GM12874 (cell line): Measurements from ENCODE around the gene SRRM3.

Source experiments
- TF ChIP-seq, protein P1 (sequence below): IDR thresholded peaks from 2 replicates; pipeline ENCODE4 v1.5.1; 2011; ENCODE audit warnings: low read depth, mild to moderate bottlenecking, control low read depth, low read length, moderate library complexity; ENCODE audit not compliant: insufficient read depth

Gene SRRM3

DNA sequence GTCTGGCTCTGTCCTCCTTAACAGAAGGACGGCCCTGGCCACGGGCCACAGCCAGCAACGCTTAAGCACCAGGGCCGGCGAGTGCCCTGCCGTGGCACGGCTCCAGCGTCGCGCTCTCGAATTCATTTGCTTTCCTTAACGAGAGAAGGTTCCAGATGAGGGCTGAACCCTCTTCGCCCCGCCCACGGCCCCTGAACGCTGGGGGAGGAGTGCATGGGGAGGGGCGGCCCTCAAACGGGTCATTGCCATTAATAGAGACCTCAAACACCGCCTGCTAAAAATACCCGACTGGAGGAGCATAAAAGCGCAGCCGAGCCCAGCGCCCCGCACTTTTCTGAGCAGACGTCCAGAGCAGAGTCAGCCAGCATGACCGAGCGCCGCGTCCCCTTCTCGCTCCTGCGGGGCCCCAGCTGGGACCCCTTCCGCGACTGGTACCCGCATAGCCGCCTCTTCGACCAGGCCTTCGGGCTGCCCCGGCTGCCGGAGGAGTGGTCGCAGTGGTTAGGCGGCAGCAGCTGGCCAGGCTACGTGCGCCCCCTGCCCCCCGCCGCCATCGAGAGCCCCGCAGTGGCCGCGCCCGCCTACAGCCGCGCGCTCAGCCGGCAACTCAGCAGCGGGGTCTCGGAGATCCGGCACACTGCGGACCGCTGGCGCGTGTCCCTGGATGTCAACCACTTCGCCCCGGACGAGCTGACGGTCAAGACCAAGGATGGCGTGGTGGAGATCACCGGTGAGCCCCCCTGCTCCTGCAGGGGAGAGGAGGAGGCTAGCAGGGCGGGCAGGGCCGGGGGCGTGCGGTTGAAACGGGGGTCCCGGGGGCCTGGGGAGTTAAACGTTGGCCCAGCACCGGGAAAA lies 100.9 kb downstream of the SRRM3 start, which contains the start of gene HSPB1:
TSS of gene HSPB1 (plus strand) at position 327 of the 855 bp plus-strand sequence. CDS start at position 367, 40 bp downstream.
- TF ChIP-seq, protein P1, sequence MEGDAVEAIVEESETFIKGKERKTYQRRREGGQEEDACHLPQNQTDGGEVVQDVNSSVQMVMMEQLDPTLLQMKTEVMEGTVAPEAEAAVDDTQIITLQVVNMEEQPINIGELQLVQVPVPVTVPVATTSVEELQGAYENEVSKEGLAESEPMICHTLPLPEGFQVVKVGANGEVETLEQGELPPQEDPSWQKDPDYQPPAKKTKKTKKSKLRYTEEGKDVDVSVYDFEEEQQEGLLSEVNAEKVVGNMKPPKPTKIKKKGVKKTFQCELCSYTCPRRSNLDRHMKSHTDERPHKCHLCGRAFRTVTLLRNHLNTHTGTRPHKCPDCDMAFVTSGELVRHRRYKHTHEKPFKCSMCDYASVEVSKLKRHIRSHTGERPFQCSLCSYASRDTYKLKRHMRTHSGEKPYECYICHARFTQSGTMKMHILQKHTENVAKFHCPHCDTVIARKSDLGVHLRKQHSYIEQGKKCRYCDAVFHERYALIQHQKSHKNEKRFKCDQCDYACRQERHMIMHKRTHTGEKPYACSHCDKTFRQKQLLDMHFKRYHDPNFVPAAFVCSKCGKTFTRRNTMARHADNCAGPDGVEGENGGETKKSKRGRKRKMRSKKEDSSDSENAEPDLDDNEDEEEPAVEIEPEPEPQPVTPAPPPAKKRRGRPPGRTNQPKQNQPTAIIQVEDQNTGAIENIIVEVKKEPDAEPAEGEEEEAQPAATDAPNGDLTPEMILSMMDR, result 0 out of 2 replicates have a peak, but pooled peaks have one; percentile 1

DNA sequence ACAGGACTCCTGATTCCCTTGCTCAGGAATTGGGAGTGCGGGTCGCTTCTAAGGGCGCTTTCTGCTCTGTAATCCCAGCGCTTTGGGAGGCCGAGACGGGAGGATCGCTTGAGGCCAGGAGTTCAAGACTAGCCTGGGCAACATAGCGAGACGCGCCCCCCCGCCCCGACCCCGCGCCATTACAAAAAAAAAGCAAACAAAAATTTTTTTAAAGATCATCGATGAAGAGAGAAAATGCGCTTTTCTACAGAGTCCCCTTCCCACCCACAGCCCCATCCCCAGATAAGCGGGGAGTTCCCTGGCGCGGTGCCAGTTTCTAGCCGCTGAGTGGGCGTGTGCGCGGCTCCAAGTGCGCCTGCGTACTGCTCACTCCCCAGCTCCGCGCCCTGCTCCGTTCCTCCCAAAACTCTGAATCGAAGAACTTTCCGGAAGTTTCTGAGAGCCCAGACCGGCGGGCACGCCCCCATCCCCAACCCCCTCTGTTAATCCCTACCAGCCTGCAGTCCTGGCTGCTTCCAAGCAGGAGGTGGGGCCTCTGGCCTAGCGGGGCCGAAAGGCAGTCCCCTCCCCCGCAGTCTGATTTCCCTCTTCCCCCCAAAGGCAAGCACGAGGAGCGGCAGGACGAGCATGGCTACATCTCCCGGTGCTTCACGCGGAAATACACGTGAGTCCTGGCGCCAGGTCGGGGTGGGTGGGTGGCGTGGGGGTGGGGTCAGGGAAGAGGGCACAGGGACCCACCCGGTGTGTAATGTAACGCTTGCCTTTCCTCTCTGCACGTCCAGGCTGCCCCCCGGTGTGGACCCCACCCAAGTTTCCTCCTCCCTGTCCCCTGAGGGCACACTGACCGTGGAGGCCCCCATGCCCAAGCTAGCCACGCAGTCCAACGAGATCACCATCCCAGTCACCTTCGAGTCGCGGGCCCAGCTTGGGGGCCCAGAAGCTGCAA lies 101.8 kb downstream of the SRRM3 start:
- TF ChIP-seq, protein P1, result no peak

DNA sequence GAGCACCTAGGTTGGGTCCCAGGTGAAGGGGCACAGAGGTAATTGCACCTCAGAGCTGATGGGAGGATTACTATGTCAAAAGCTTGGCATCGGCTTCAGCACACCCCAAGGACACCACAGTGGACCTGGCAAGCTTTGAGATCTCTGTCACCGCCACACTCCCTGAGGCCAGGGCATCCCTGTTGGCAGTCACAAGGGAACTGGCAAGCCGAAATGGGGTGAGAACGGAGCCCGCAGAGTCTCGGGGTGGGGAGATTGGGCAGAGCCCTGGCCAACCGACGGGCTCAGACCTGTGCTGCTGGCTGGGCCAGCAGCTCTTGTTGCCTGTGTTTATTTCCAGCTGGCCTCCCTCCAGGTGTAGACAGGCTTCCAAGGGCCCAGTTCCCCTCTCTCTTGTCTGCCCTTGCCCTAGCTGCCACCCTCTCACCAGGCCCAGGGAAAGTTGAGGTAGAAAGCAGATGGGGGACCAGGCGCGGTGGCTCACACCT lies 103.2 kb downstream of the SRRM3 start:
- TF ChIP-seq, protein P1, result no peak

DNA sequence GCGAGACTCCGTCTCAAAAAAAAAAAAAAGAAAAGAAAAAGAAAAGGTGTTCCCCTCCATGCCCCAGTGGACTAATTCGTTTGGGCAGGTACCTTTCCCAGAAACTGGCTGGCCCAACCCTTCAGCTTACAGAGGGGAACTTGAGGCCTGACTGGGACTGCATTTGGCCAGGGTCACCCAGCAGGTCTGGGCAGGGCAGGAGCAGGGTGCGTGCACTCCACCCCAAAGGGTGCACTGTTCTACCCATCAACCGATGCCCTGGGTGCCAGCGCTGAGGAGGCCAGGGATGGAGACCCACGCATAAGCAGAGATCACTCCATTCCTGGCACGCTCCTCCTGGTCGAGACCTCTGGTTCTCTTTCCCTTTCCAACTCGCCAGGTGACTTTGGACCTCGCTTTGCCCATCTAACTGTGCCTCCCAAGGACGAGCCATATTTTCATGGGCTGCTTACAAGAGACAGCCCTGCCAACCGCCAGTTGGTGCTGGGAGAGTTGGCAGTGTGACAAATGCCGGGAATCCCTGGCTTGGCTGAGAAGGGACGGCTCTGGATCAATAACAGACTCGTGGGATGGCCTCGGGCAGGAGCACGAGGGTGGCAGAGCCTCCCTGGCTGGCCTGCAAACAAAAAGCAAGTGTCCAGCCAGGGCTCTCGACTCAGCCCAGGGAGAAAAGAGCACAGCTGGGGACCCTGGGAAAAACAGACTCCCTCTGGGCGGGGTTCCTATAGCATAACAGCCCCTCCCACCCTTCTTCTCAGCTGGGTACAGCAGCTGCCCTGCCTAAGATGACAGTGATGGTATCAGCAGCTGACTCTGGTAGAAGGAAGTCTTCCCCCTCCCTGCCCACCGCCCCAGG lies 108.6 kb downstream of the SRRM3 start:
- TF ChIP-seq, protein P1, result no peak

DNA sequence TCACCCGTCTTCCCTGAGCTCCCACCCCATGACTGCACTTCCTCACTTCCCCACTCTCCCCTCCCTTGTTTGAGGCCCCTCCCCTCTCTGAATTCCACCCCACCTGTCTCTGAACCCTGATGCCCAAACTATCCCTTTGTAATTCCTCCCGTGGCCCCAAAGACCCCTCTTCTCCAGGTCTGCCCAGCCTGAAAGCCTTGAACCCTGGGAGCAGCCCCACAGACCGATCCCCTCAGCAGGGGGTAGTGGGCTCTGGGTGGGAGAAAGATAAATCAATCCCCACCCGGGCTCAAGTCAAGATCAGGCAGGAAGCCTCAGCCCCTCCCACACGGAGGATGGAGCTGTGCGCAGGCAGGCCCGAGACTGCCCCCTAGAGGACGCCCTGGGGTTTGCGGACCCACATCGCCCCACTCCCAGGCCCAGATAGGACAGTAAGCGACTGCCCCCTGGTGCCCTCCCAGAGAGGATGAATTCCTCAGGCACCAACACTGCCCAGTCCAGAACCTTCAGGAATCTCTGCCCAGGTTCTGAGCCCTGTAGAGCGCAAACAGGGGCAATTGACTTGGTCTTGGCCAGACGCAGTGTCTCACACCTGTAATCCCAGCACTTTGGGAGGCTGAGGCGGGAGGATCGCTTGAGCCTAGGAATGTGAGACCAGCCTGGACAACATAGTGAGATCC lies 112.5 kb downstream of the SRRM3 start:
- TF ChIP-seq, protein P1, result peak; percentile 100

DNA sequence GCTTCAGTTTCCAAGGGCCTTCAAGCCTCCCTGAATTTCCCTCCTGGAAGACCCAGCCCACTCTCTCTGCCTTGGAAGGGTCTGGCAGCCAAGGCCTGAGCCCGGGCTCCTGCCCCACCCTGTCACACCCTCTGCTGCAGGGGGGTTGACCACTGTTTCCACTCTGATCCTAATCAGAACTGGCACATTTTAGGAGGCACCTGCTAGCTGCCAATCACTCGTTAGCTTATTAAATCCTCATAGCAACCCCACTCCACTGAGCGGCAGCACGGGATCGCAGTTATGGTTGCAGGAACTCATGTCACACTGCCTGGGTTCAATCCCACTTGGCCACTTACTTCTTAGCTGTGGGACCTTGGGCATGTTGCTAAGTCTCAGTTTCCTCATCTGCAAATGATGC lies 113.7 kb downstream of the SRRM3 start:
- TF ChIP-seq, protein P1, result no peak
